ENCODE results near the gene DNAAF5.

The DNAAF5 gene

GRCh38 chr7:833601-834258 lies 107.2 kb downstream of the DNAAF5 start:
- no peak for DNase-seq (ENCODE audit: low read depth, low spot score)

GRCh38 chr7:834277-834676 lies 107.8 kb downstream of the DNAAF5 start:
- no peak for DNase-seq (ENCODE audit: low read depth, low spot score)

- no peak for DNase-seq (ENCODE audit: low read depth, low spot score)
These were observed 108.5 kb downstream of the DNAAF5 start for GRCh38 chr7:835021-835420.

GRCh38 chr7:835485-836401 lies 109.2 kb downstream of the DNAAF5 start:
- no peak for DNase-seq (ENCODE audit: low read depth, low spot score)
